BLaER1 treated with 17β-estradiol and CSF1 and Interleukin-3, amounts not matched to agents 10 nM and 100 nM (cell line): ENCODE measurements around the gene ANKRD13C.
"Not testable (repeated sequence)": the region's sequence is repeated elsewhere in the genome, so short reads cannot be mapped to it uniquely, and the experiment has no call there.

Experiments
- H3K27ac ChIP-seq, 11 experiments: shearing (Covaris generic); formaldehyde crosslinking; 2 replicates each; pipeline ENCODE4 v1.8.1; 2022
- H3K27me3 ChIP-seq, 11 experiments: shearing (Covaris generic); formaldehyde crosslinking; 2 replicates each; pipeline ENCODE4 v1.8.1; 2022
- H3K36me3 ChIP-seq, 11 experiments: shearing (Covaris generic); formaldehyde crosslinking; 2 replicates each; pipeline ENCODE4 v1.8.1; 2022
- H3K4me1 ChIP-seq, 10 experiments: shearing (Covaris generic); formaldehyde crosslinking; 2 replicates each; pipeline ENCODE4 v1.8.1; 2022
- H3K4me2 ChIP-seq, 11 experiments: shearing (Covaris generic); formaldehyde crosslinking; 2 replicates each; pipeline ENCODE4 v1.8.1; 2022
- H3K4me3 ChIP-seq, 10 experiments: shearing (Covaris generic); formaldehyde crosslinking; 2 replicates each; pipeline ENCODE4 v1.8.1; 2022
- H3K9ac ChIP-seq, 11 experiments: shearing (Covaris generic); formaldehyde crosslinking; 2 replicates each; pipeline ENCODE4 v1.8.1; 2022
- H3K9me3 ChIP-seq, 11 experiments: shearing (Covaris generic); formaldehyde crosslinking; replicated peaks in 1 of 11; 2 replicates each; pipeline ENCODE4 v1.8.1; 2022
- H4K20me1 ChIP-seq, 11 experiments: shearing (Covaris generic); formaldehyde crosslinking; 2 replicates each; pipeline ENCODE4 v1.8.1; 2022
- Cebpa-rat ChIP-seq, 11 experiments: shearing (Covaris generic); IDR thresholded peaks; 2 replicates each; pipeline ENCODE4 v1.8.1; 2022

ANKRD13C gene

GRCh38 chr1:70348399-70349165, 5.9 kb downstream of the ANKRD13C start:
- Histone ChIP-seq H3K36me3 (peaks cover 14 to 59% (median 34%) of the 10 kb centered on the region in 11 experiments; a peak in 20 of 22 replicates), H3K4me2 (no peak overlapping the region), H3K4me1 (peaks cover 6 to 34% (median 17%) of the 10 kb centered on the region in 10 experiments; a peak in 17 of 20 replicates), H3K4me3 (no peak overlapping the region), H3K27ac (no peak overlapping the region), H3K9me3 (peaks cover 0 to 6% (median 0%) of the 10 kb centered on the region in 11 experiments; a peak in 1 of 22 replicates), H4K20me1 (peaks cover 21 to 94% (median 59%) of the 10 kb centered on the region in 11 experiments; a peak in 18 of 22 replicates), H3K27me3 (no peaks in the 10 kb centered on the region), H3K9ac (no peak overlapping the region)
- no peak for TF ChIP-seq Cebpa-rat (IDR thresholded peaks at IDR 0.05)

GRCh38 chr1:70339644-70340043, 14.9 kb downstream of the ANKRD13C start:
- H3K4me1 ChIP-seq, H3K4me3 ChIP-seq, H3K4me2 ChIP-seq, H3K9ac ChIP-seq, H3K27ac ChIP-seq, H3K27me3 ChIP-seq, H3K9me3 ChIP-seq: not testable (repeated sequence)
- H3K36me3 ChIP-seq = peaks cover 23 to 64% (median 41%) of the 10 kb centered on the region in 11 experiments
- H4K20me1 ChIP-seq = peaks cover 0 to 79% (median 27%) of the 10 kb centered on the region in 11 experiments; a peak in 17 of 22 replicates

GRCh38 chr1:70336050-70336449, 18.5 kb downstream of the ANKRD13C start:
- Histone ChIP-seq H3K4me2 (no peak overlapping the region), H3K9ac (no peak overlapping the region), H3K27ac (no peak overlapping the region), H3K36me3 (peaks cover 45 to 76% (median 53%) of the 10 kb centered on the region in 11 experiments), H3K9me3 (peaks cover 0 to 9% (median 0%) of the 10 kb centered on the region in 11 experiments; a peak in 2 of 22 replicates), H3K4me3 (no peak overlapping the region), H3K27me3 (no peaks in the 10 kb centered on the region), H3K4me1 (no peaks in the 10 kb centered on the region), H4K20me1 (peaks cover 0 to 83% (median 11%) of the 10 kb centered on the region in 11 experiments; a peak in 13 of 22 replicates)
- TF ChIP-seq Cebpa-rat (IDR thresholded peaks at IDR 0.05) = no peak

- H3K9me3 ChIP-seq = peaks cover 0 to 8% (median 0%) of the 10 kb centered on the region in 11 experiments; a peak in 2 of 22 replicates
These were observed 20.1 kb downstream of the ANKRD13C start for GRCh38 chr1:70334436-70334835.

GRCh38 chr1:70333245-70333644, 21.3 kb downstream of the ANKRD13C start:
- no peak overlapping the region for H3K4me2 ChIP-seq
- TF ChIP-seq Cebpa-rat (IDR thresholded peaks at IDR 0.05) = no peak
- H3K9ac ChIP-seq = no peak overlapping the region
- H3K4me3 ChIP-seq = no peak overlapping the region
- H3K27ac ChIP-seq = no peak overlapping the region
- peaks cover 0 to 89% (median 23%) of the 10 kb centered on the region in 11 experiments; a peak in 15 of 22 replicates for H4K20me1 ChIP-seq
- H3K4me1 ChIP-seq = no peaks in the 10 kb centered on the region
- H3K27me3 ChIP-seq = no peaks in the 10 kb centered on the region
- H3K9me3 ChIP-seq = no peaks in the 10 kb centered on the region
- peaks cover 41 to 79% (median 50%) of the 10 kb centered on the region in 11 experiments for H3K36me3 ChIP-seq

More at GRCh38 chr1:70334436-70334835, 20.1 kb downstream of the ANKRD13C start:
- no peak overlapping the region for H3K4me3 ChIP-seq
- H3K27me3 ChIP-seq = no peaks in the 10 kb centered on the region
- H3K36me3 ChIP-seq = peaks cover 47 to 80% (median 55%) of the 10 kb centered on the region in 11 experiments
- H3K9ac ChIP-seq = no peak overlapping the region
- H3K27ac ChIP-seq = no peak overlapping the region
- peaks cover 0 to 89% (median 23%) of the 10 kb centered on the region in 11 experiments; a peak in 14 of 22 replicates for H4K20me1 ChIP-seq
- TF ChIP-seq Cebpa-rat (IDR thresholded peaks at IDR 0.05) = 0 out of 22 replicates have a peak, but pooled peaks of 1 of the 11 experiments have one; percentile 8
- no peaks in the 10 kb centered on the region for H3K4me1 ChIP-seq
- H3K4me2 ChIP-seq = no peak overlapping the region

- H3K27me3 ChIP-seq = no peaks in the 10 kb centered on the region
- H3K27ac ChIP-seq = no peak overlapping the region
- H3K4me3 ChIP-seq = no peak overlapping the region
- H3K4me2 ChIP-seq = no peak overlapping the region
- H3K9me3 ChIP-seq = no peaks in the 10 kb centered on the region
- no peak overlapping the region for H3K9ac ChIP-seq
- no peaks in the 10 kb centered on the region for H3K4me1 ChIP-seq
- no peak for TF ChIP-seq Cebpa-rat (IDR thresholded peaks at IDR 0.05)
- peaks cover 40 to 78% (median 51%) of the 10 kb centered on the region in 11 experiments for H3K36me3 ChIP-seq
- H4K20me1 ChIP-seq = peaks cover 0 to 89% (median 23%) of the 10 kb centered on the region in 11 experiments; a peak in 15 of 22 replicates
These were observed 22.6 kb downstream of the ANKRD13C start for GRCh38 chr1:70331962-70332361.

GRCh38 chr1:70327306-70328076, 27.0 kb downstream of the ANKRD13C start:
- no peak overlapping the region for H3K27ac ChIP-seq
- no peak overlapping the region for H3K9ac ChIP-seq
- no peaks in the 10 kb centered on the region for H3K27me3 ChIP-seq
- no peak overlapping the region for H3K4me2 ChIP-seq
- H3K9me3 ChIP-seq = no peaks in the 10 kb centered on the region
- H4K20me1 ChIP-seq = peaks cover 0 to 81% (median 18%) of the 10 kb centered on the region in 11 experiments; a peak in 14 of 22 replicates
- H3K4me3 ChIP-seq = no peak overlapping the region
- H3K4me1 ChIP-seq = no peaks in the 10 kb centered on the region
- H3K36me3 ChIP-seq = peaks cover 38 to 86% (median 52%) of the 10 kb centered on the region in 11 experiments; a peak in 21 of 22 replicates
- TF ChIP-seq Cebpa-rat (IDR thresholded peaks at IDR 0.05) = no peak

GRCh38 chr1:70324683-70325082, 29.8 kb downstream of the ANKRD13C start:
- TF ChIP-seq Cebpa-rat (IDR thresholded peaks at IDR 0.05) = no peak
- Histone ChIP-seq H3K9me3 (no peaks in the 10 kb centered on the region), H4K20me1 (peaks cover 0 to 80% (median 12%) of the 10 kb centered on the region in 11 experiments; a peak in 13 of 22 replicates), H3K27ac (no peak overlapping the region), H3K9ac (no peak overlapping the region), H3K36me3 (peaks cover 36 to 89% (median 56%) of the 10 kb centered on the region in 11 experiments), H3K4me1 (peaks cover 0 to 8% (median 0%) of the 10 kb centered on the region in 10 experiments; a peak in 1 of 20 replicates), H3K4me2 (no peak overlapping the region), H3K27me3 (no peaks in the 10 kb centered on the region), H3K4me3 (no peak overlapping the region)

- Histone ChIP-seq H3K27ac (no peak overlapping the region), H3K9me3 (no peaks in the 10 kb centered on the region), H3K9ac (no peak overlapping the region), H3K27me3 (no peaks in the 10 kb centered on the region), H3K4me2 (no peak overlapping the region), H3K4me3 (no peak overlapping the region), H3K4me1 (peaks cover 0 to 23% (median 0%) of the 10 kb centered on the region in 10 experiments; a peak in 1 of 20 replicates), H4K20me1 (peaks cover 0 to 83% (median 15%) of the 10 kb centered on the region in 11 experiments; a peak in 12 of 22 replicates), H3K36me3 (peaks cover 24 to 74% (median 44%) of the 10 kb centered on the region in 11 experiments)
- no peak for TF ChIP-seq Cebpa-rat (IDR thresholded peaks at IDR 0.05)
These were observed 34.8 kb downstream of the ANKRD13C start for GRCh38 chr1:70319750-70320149.
